GM12875 (cell line): ENCODE measurements around the gene SYCE1L.

ENCODE experiments used
- H3K4me3 ChIP-seq: one replicate; pipeline ENCODE4 v1.5.1; 2011; ENCODE audit warnings: low read depth, low read length, control low read depth
- TF ChIP-seq, protein P1 (sequence below): IDR thresholded peaks from 2 replicates; pipeline ENCODE4 v1.5.1; 2011; ENCODE audit warnings: low read depth, mild to moderate bottlenecking, control low read depth, inconsistent platforms, low read length, moderate library complexity, borderline replicate concordance; ENCODE audit not compliant: insufficient read depth

SYCE1L gene

GRCh38 chr16:77206533-77206932 lies 7.3 kb downstream of the SYCE1L start:
- TF ChIP-seq, protein P1, sequence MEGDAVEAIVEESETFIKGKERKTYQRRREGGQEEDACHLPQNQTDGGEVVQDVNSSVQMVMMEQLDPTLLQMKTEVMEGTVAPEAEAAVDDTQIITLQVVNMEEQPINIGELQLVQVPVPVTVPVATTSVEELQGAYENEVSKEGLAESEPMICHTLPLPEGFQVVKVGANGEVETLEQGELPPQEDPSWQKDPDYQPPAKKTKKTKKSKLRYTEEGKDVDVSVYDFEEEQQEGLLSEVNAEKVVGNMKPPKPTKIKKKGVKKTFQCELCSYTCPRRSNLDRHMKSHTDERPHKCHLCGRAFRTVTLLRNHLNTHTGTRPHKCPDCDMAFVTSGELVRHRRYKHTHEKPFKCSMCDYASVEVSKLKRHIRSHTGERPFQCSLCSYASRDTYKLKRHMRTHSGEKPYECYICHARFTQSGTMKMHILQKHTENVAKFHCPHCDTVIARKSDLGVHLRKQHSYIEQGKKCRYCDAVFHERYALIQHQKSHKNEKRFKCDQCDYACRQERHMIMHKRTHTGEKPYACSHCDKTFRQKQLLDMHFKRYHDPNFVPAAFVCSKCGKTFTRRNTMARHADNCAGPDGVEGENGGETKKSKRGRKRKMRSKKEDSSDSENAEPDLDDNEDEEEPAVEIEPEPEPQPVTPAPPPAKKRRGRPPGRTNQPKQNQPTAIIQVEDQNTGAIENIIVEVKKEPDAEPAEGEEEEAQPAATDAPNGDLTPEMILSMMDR, result no peak
- no peak overlapping the region for H3K4me3 ChIP-seq

DNA sequence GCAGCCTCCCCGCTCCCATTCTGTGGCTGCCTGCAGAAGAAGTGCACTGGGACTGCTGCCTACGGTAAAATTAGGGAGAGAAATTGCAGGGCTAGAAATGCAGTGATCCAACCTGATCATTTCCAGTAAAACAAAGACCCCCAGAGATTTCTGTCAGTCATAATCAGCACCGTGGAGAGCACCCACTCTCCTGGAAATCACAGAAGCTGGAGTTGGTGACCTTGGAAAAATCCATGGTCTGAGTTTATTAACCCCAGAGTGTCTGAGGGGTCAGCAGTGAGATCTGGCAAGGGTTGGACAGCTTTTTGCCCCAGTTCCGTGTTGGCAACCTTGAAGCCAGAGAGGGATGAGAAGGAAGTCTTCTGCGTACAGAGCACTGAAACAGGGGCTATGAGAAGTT lies 7.8 kb downstream of the SYCE1L start:
- TF ChIP-seq, protein P1, result no peak
- H3K4me3 ChIP-seq, result no peak overlapping the region

GRCh38 chr16:77208382-77208781 lies 9.2 kb downstream of the SYCE1L start:
- H3K4me3 ChIP-seq, result no peak overlapping the region
- TF ChIP-seq, protein P1, result no peak

DNA sequence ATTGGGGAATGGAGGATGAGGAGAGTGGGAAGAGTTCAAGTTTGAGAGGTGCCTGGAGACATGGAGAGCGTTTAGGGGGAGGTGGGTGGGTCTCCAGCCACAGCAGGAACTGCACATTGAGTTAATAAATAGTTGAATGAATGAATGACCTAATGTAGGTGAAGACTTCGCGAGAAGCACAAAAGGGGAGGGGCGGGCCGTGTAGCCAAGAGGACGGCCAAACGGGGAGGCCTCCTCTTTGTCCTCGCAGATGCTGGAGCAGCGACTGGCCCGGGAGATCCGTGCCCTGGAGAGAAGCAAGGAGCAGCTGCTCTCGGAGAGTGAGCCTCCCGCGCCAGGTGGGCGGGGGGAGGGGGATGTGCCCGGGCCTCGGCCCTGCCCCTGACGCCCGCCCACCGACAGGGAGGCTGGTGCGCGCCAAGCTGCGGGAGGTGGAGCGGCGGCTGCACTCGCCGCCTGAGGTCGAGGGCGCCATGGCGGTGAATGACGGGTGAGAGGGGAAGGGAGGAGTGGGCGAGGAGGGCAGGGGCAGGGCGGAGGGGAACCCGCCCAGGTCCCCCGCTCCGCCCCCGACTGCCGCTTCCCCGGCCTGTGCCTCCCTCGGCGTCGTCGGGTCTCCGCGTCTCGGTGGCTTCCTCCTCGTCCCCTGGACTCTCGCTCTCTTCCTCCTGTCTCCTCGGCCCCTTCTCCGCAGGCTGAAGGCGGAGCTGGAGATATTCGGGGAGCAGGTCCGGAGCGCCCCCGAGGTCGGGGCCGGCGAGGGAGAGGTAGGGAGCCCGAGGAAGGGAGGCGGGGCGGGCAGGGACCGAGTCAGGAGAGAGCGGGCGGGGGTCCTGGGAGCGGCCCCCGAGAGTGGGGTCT lies 12.9 kb downstream of the SYCE1L start:
- TF ChIP-seq, protein P1, result no peak
- H3K4me3 ChIP-seq, result peak overlapping the region; percentile 43

DNA sequence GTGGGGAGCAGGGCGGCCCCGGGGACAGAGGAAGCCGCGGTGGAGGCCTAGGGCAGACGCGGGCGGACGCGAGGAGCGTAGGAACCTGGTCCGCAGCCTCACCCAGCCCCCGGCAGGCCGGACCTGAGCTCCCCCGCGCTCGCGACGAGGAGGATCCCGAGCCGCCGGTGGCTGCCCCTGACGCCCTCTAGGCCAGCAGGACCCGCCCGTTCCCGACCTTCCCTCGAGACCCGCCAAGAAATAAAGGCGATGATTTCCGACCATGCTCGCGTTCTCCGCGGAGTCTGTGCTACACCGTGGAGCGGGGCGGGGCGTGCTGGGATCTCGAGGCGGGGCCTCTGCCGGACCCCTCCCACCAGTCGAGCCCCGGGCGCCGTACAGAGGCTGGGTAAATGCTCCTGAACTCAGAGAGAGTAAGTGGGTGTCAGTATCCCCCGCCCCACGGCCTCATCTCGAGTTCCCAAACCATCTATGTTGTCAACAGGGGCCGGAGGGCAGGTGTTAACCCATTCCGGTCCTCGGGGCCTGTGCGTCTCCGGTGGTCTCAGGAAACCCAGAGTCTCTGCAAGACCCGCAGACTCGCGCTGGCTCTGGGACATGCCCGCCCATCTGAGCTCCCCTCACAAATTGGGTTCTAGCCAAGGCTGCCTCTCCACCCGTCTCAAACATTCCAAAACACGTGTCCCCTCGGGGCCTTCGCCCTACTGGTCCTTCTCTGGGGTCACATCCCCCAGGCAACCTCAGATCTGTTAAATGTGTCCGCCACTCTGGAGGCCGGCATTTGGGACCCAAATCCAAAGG lies 13.7 kb downstream of the SYCE1L start:
- TF ChIP-seq, protein P1, result no peak
- H3K4me3 ChIP-seq, result peak overlapping the region; percentile 43

- no peak overlapping the region for H3K4me3 ChIP-seq
- TF ChIP-seq, protein P1, result no peak
These were observed 14.4 kb downstream of the SYCE1L start for GRCh38 chr16:77213542-77214106.
